SIG-M5 (cell line): ENCODE results near the gene PLEKHS1.
"Not testable (repeated sequence)": the region's sequence is repeated elsewhere in the genome, so short reads cannot be mapped to it uniquely, and the experiment has no call there.

ENCODE experiments used
- DNase-seq: peaks from one replicate; lab custom pipeline; 2025; lab: John Stamatoyannopoulos, UW

The PLEKHS1 gene

GRCh38 chr10:113740850-113741249 lies 10.6 kb upstream of the PLEKHS1 start:
- no peak for DNase-seq

DNA sequence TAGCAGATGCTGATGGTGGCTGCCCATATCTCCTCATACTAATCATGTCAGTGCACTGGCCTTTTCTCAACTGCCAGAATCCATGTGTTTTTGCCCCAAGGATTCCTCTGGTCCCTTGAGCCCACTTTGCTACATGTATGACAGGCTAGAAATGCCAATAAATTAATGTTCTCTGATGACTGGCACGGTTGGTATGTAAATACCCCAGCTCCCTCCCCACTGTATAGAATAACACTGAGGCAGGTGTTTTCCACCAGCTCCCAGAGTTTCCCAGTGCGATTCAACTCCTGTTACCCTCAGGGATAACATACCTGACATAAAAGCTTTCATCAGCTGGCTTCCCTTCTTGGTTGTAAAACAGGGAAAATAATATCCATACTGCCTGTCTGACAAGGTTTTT lies 9.0 kb upstream of the PLEKHS1 start:
- no peak for DNase-seq

GRCh38 chr10:113743594-113743993 lies 7.9 kb upstream of the PLEKHS1 start:
- DNase-seq = no peak

- no peak for DNase-seq
Observed at GRCh38 chr10:113745374-113745773, 6.1 kb upstream of the PLEKHS1 start.

GRCh38 chr10:113746217-113746957 lies 5.1 kb upstream of the PLEKHS1 start:
- no peak for DNase-seq

GRCh38 chr10:113752553-113752952 lies 1.1 kb downstream of the PLEKHS1 start:
- DNase-seq = no peak

GRCh38 chr10:113753020-113753692 lies 1.7 kb downstream of the PLEKHS1 start:
- no peak for DNase-seq

DNA sequence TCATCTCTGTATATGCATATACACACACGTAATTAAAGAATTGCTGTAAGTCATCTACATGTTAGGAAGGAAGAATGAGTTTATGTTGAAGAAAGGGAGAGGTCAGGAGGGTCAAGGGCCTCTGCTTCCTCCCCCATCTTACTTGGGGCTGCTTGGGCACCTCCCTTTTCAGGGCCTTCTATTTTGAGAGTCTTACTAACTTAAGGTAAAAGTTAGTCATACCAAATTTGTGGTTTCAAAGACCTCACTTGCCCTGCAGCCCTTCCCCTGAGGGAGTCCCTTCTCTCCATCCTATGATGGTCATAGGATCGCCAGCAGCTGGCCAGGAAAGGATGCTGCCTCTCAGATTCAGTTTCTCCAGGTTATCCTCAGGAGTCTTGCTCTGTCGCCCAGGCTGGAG lies 2.6 kb downstream of the PLEKHS1 start:
- DNase-seq = no peak

DNA sequence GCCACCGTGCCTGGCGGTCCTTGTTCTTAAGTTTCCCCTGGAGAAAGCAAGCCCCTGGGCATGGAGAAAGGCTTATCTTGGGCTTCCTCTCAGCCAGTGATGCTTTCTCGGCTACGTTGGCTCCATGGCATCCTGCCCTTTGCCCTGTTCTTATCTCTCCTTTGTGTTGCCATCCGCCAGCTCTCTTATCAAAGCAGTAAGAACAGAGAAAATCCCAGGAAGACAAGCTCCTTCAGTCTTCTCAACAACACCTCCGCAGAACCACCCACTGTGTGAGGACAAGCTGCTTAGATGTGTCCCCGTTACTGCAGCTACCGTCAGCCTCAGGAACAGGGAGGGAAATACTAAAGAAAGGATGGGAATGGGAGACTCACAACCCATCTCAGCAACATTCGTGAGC lies 3.3 kb downstream of the PLEKHS1 start:
- DNase-seq = no peak

GRCh38 chr10:113756940-113757543 lies 5.6 kb downstream of the PLEKHS1 start:
- DNase-seq = no peak

GRCh38 chr10:113762083-113762482 lies 10.6 kb downstream of the PLEKHS1 start:
- DNase-seq = no peak

DNA sequence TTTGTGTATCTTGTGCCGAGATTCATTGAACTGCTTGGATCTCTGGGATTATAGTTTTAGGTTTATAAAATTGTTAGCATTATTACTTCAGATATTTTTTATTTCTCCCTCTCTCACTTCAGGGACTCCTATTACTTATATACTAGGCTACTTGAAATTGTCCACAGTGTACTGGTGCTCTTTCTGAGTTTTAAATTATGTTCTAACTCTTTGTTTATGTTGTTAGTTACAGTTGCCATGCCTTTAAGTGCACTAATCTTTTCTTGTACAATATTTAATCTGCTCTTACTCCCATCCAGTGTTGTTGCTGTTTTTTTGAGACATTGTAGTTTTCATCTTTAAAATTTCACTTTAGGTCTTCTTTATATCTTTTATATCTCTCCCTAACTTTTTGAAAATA lies 13.1 kb downstream of the PLEKHS1 start:
- DNase-seq = no peak

GRCh38 chr10:113765910-113766309 lies 14.4 kb downstream of the PLEKHS1 start:
- no peak for DNase-seq

DNA sequence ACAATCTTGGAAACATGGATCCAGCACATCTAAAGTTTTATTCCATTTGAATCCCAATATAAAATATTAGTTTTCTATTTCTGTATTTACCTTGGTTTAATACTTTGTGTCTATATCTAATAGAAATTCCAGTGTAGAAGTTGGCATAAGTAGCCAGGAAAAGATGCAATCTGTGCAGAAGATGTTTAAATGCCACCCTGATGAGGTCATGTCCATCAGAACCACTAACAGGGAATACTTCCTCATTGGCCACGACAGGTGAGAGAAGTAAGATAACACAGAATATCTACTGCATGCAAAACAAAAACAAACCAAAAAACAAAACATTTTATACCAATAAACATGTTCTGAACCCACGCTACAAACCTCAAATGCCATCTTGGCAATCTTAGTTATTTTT lies 15.7 kb downstream of the PLEKHS1 start:
- DNase-seq = no peak

DNA sequence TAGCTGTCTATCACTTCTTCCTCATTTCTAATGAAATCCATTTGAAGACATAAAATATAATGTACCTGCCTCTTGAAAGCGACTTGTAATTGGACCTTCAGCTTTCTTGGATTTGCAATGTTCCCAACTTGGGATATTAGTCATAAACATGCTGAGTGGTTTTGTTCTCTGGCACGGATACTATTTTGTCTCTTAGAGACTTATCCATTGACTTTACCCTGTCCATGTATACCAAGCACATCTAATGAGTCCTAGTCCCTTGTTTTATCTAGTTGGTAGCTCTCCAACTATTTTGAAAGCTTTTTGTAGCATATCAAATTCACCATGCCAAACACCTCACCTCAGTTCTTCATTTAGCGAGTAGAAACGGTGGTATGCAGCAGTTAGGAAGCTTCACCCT lies 18.9 kb downstream of the PLEKHS1 start:
- no peak for DNase-seq

DNA sequence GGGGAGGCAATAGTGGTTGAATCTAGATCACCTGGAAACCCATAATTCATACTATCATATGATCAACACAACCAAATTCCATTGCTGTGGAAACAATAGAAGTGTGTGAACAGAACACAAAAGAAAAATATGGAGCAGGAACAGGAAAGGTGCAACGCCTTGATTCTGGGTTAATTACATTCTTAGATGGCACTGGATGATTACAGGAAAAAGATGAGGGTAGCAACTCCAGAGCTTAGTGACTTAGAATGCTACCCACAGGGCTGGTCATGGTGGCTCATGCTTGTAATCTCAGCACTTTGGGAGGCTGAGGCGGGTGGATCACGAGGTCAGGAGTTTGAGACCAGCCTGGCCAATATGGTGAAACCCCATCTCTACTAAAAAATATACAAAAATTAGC lies 19.6 kb downstream of the PLEKHS1 start:
- DNase-seq = not testable (repeated sequence)

- DNase-seq = no peak
Observed at GRCh38 chr10:113775686-113776294, 24.3 kb downstream of the PLEKHS1 start.

GRCh38 chr10:113776553-113776952 lies 25.1 kb downstream of the PLEKHS1 start:
- DNase-seq = no peak

DNA sequence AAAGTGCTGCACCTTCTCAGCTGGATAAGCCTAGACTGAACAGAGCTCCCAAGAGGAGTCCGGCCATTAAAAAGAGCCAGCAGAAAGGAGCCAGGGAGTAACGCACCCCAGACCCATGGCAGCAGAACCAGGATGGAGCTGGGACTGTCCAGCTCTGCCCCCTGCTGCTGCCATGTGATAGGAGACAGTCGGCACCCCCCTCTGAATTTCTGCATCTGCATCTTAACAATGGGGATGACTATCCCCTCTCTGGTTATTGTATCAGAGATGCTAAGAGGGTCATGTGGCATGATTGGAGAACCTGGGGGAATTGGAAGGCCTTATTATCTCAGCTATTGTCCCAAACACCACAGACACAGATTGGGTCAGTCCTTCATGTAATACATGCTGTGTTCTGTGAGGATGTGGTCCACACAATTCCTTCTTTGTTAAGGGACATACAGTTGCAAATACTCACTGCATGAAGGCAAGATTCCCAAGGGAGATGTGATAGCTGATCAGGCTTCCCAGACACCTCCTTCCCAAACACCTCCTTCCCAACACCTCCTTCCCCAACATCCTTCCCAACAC lies 29.3 kb downstream of the PLEKHS1 start:
- no peak for DNase-seq

GRCh38 chr10:113782367-113782766 lies 30.9 kb downstream of the PLEKHS1 start:
- no peak for DNase-seq

DNA sequence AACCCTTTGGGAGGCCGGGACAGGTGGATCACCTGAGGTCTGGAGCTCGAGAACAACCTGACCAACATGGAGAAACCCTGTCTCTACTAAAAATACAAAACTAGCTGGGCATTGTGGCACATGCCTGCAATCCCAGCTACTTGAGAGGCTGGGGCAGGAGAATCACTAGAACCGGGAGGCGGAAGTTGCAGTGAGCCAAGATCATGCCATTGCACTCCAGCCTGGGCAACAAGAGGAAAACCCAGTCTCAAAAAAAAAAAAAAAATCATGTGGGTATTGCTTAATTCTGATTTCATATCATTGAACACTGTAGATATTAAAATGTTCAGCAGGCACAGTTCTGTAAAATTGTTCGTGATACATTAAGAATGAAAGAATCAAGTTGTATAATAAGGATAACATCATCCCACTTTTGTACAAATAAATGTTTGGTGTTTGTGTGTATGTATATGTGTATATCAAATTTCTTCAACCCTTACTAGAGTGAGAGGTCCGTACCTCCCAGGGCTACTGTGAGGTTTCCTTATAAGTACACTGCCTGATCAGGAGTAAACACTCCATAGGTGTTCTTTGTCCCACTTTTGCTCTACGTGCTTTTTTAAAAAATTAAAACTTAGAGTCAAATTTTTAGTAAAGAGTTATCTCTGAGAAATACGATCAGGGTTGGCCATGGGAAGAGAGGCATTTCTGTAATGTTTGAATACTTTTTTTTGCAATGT lies 31.7 kb downstream of the PLEKHS1 start:
- DNase-seq = no peak

DNA sequence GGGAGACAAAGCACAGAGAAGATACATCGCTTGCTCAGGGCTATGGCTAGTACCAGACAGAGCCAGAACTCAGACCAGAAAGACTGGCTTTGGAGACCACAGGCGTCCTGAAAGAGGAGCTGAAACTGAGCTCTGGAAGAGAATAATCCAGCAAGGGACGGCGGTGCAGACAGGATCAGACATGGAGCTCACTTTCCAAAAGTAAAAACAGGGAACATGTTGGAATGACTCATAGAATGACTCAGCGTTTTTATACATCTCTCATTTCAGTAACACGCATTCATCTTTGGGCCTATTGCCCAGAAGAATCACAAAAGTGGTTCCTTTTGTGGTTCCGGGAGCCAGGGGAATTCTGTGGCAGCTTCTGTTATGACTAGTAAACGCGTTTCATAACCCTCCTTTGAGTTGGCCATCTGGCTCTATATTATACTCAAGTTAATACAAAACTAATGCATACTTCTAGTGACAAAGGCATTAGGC lies 37.2 kb downstream of the PLEKHS1 start:
- no peak for DNase-seq
